ENCODE measurements around the gene TEKT1.
"Not testable (repeated sequence)": the region's sequence is repeated elsewhere in the genome, so short reads cannot be mapped to it uniquely, and the experiment has no call there.

Gene TEKT1

GRCh38 chr17:6831661-6832263 lies at the start of gene TEKT1:
Gene TEKT1, minus strand, starts transcription at chr17:6831729. Its CDS starts 1,353 bp downstream, at chr17:6830376.
- FAIRE-seq: no peak
- peak; percentile 83 for DNase-seq (ENCODE audit: low spot score)

DNA sequence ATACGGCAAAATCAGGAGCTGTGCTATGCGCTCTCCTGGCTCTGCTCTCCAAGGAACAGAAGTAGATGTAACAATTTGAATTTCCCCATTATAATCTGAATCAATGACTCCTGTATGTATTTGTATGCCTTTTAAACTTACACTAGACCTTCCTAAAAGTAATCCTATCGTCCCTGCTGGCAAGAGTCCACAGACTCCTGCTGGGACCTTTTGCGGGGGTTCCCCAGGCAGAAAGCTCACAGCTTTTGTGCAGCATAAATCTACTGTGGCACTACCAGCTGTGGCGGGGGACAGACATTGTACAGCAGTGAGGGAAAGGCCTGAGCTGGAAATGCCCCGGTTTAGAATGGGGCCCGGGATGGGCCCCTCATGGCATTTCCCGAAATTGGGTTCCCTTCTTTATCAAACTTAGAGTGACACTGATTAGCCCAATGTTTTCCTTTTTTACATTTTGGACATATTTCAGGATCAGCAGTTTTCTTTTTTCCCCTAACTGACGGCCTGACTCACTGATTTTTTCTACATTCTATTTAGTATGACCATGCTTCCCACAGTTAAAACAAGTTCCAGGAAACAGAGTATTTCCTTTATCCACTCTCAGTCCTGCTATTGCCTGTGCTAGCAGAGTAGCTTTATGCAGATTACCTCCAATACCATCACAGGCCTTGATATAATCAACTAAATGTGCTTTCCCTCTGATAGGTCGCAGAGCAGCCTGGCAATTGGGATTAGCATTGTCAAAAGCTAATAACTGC lies 47.9 kb upstream of the TEKT1 start:
- not testable (repeated sequence) for FAIRE-seq; DNase-seq (ENCODE audit: low spot score)

DNA sequence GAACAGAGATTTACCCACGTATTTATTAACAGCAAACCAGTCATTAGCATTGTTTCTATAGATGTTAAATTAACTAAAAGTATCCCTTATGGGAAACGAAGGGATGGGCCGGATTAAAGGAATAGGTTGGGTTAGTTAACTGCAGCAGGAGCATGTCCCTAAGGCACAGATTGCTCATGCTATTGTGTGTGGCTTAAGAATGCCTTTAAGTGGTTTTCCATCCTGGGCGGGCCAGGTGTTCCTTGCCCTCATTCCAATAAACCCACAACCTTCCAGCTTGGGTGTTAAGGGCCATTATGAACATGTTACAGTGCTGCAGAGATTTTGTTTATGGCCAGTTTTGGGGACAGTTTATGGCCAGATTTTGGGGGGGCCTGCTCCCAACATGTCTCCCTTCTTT lies 43.7 kb upstream of the TEKT1 start:
- DNase-seq (ENCODE audit: low spot score); FAIRE-seq: not testable (repeated sequence)

DNA sequence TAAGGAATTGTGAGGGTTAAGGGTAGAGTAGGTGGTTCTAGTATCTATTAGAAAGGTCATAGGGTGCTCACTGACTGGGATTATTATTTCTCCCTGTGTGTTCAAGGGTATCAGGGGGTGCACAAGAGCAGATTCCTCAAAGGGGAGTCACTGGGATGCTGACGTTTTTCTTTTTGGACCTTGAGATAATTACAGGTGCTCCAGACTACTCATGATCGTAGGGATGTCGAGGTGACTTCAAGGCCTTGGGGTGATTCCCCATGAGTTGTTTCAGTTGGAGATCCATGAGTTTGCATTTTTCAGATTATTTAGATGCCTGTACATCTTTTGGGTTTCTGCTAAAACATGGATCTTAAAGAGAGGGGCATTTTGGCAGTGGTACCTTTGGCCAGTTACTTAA lies 41.4 kb upstream of the TEKT1 start:
- FAIRE-seq: no peak
- DNase-seq (ENCODE audit: low spot score): no peak

DNA sequence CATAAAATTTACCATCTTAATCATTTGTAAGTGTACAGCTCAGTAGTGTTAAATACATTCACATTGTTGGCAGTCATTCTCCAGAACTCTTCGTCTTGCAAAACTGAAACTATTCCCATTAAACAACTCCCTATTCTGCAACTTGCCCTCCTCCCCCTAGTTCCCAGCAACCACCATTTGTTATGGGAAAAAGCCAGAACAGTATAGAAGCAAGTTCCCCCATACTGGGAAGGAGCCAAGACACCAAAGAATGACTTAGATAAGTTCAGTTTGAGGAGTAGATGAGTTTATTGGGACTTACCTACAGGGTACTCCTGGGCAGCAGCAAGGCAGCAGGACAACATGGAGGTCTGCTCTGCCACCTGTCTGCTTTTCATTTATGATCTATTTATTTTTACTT lies 39.3 kb upstream of the TEKT1 start:
- FAIRE-seq (no peak), DNase-seq (ENCODE audit: low spot score) (no peak)

DNA sequence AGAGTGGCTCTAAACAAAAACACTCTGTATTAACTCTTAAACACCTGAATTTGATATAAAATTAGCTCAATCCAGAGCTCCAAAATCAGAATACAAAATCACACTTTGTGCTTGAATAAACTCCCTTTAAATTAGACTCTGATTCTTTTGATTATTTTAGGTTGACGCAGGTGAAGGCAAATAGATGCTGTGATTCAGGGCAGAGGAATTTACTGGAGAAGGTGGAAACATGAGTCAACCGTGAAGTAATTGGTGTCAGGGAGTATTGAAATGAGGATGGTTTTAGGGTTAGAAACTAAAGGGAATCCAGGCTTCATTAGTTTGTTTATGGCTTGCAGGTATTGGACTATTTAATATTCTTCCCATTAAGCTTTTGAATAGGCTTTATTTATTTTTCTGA lies 37.1 kb upstream of the TEKT1 start:
- no peak for FAIRE-seq
- peak; percentile 47 for DNase-seq (ENCODE audit: low spot score)

DNA sequence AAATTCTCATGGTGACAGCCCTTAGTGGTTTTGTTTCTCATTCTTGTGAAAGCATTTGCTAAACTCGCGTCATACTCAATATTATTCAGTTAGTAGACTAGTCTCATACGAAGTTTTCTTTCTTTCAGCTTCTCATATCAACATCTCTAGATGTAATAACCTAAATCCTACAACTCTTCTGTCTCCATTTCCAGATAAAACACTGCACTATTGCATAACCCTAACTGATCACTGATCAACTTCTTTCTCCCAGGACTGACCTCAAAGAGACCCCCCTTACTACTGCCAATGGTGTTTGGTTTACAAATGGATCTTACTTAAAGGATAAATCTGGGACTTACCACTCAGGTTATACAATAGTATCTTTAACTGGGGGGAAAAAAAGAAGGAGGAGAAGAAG lies 36.3 kb upstream of the TEKT1 start:
- no peak for FAIRE-seq

GRCh38 chr17:6862825-6863224 lies 31.3 kb upstream of the TEKT1 start:
- FAIRE-seq: no peak
- DNase-seq (ENCODE audit: low spot score): no peak

More for the DNA sequence above, 36.3 kb upstream of the TEKT1 start:
- no peak for DNase-seq (ENCODE audit: low spot score)

GRCh38 chr17:6862122-6862521 lies 30.6 kb upstream of the TEKT1 start:
- DNase-seq (ENCODE audit: low spot score) (no peak), FAIRE-seq (no peak)

DNA sequence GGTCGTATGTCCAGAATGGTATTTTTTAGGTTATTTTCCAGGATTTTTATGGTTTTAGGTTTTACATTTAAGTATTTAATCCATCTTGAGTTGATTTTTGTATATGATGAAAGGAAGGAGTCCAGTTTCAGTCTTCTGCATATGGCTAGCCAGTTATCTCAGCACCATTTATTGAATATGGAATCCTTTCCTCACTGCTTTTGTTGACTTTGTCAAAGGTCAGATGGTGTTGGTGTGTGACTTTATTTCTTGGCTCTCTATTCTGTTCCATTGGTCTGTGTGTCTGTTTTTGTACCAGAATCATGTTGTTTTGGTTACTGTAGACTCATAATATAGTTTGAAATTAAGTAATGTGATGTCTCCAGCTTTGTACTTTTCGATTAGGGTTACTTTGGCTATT lies 26.4 kb upstream of the TEKT1 start:
- FAIRE-seq (no peak), DNase-seq (ENCODE audit: low spot score) (no peak)

- no peak for DNase-seq (ENCODE audit: low spot score)
- FAIRE-seq: no peak
These were observed 25.8 kb upstream of the TEKT1 start for GRCh38 chr17:6857336-6857735.

- FAIRE-seq (no peak), DNase-seq (ENCODE audit: low spot score) (no peak)
These were observed 24.5 kb upstream of the TEKT1 start for GRCh38 chr17:6856051-6856450.

DNA sequence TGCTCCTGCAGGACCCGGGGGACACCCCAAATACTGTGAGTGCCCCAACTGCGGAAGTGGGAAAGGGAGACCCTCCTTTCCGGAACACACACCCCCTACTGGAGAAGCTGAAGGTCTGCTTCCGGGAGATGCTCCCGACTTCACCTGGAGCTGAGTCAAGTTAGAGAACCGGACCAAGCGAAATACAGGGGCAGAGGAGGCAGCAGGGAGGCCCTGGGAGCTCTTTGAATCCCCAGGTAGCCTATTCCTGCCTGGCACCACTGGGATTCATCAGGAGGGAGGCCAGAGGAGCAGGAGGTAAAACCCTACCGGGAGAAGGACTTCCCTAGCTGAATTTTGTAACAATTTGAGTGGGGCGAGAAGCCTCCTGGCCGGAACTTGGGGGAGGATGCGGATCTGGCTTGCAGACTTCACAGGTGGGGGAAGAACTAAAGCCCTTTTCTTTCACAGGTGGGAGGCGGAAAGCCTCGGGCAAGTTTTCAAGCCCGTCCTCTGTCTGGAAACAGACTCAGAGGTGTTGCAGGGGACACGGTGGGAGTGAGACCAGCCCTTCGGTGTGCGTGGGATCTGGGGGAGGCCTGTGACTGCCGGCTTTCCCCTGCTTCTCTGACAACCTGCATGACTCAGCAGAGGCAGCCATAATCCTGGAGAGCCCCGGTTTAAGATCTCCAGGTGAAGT lies 22.4 kb upstream of the TEKT1 start:
- DNase-seq (ENCODE audit: low spot score) (no peak), FAIRE-seq (no peak)

DNA sequence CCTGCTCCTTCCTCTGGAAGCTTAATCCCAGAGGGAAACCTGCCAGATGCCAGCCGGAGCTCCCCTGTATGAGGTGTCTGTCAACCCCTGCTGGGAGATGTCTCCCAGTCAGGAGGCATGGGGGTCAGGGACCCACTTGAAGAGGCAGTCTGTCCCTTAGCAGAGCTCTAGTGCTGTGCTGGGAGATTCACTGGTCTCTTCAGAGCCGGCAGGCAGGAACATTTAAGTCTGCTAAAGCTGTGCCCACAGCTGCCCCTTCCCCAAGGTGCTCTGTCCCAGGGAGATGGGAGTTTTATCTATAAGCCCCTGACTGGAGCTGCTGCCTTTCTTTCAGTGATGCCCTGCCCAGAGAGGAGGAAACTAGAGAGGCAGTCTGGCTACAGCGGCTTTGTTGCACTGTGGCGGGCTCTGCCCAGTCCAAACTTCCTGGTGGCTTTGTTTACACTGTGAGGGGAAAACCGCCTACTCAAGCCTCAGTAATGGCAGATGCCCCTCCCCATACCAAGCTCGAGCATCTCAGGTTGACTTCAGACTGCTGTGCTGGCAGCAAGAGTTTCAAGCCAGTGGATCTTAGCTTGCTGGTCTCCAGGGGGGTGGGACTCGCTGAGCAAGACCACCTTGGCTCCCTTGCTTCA lies 17.1 kb upstream of the TEKT1 start:
- DNase-seq (ENCODE audit: low spot score); FAIRE-seq: not testable (repeated sequence)

DNA sequence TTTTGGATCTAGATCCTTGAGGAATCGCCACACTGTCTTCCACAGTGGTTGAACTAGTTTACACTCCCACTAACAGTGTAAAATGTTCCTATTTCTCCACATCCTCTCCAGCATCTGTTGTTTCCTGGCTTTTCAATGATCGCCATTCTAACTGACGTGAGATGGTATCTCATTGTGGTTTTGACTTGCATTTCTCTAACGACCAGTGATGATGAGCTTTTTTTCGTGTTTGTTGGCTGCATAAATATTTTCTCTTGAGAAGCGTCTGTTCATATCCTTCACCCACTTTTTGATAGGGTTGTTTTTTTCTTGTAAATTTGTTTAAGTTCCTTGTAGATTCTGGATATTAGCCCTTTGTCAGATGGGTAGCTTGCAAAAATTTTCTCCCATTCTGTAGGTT lies 14.6 kb upstream of the TEKT1 start:
- FAIRE-seq; DNase-seq (ENCODE audit: low spot score): not testable (repeated sequence)

DNA sequence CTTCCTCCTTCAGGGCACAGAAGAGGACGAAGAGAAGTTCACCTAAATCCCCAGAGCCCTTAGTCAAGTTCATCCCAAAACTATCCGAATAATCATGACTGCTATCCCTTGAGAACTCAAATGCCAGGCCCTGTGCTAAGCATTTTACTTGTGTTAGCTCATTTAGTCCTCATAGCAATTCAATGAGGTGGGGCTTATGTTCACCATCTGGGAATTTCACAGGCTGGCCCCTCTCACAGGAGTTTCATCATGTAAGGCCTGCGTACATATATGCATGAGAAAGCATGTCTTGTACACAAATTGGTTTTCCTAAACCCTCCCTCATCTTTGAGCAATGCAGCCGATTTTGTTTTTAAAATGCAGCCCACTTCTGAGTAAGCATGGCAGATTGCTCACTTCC lies 12.9 kb upstream of the TEKT1 start:
- FAIRE-seq; DNase-seq (ENCODE audit: low spot score): not testable (repeated sequence)

- FAIRE-seq (no peak), DNase-seq (ENCODE audit: low spot score) (no peak)
These were observed 11.8 kb upstream of the TEKT1 start for GRCh38 chr17:6843241-6843880.

- not testable (repeated sequence) for DNase-seq (ENCODE audit: low spot score)
- peak; percentile 77 for FAIRE-seq
These were observed 10.2 kb upstream of the TEKT1 start for GRCh38 chr17:6841769-6842168.

- DNase-seq (ENCODE audit: low spot score): no peak
These were observed 1.0 kb downstream of the TEKT1 start for GRCh38 chr17:6830383-6830986.

GRCh38 chr17:6823011-6823442 lies 8.5 kb downstream of the TEKT1 start:
- FAIRE-seq (no peak), DNase-seq (ENCODE audit: low spot score) (peak; percentile 28)

More at GRCh38 chr17:6830383-6830986, 1.0 kb downstream of the TEKT1 start:
- FAIRE-seq: no peak

- DNase-seq (ENCODE audit: low spot score): no peak
- no peak for FAIRE-seq
These were observed 12.6 kb downstream of the TEKT1 start for GRCh38 chr17:6818938-6819337.

All from urothelium cell line (cell line).